ENCODE measurements around the gene ODF4. TPM values are rescaled to one million over a fixed set of nuclear protein-coding genes. Genes with fewer than 3 reads are reported as not detected.

ODF4 gene
- total and polyA plus RNA-seq, 2 of the 13 experiments (the other 11 are each of a cell fraction or from before 2014, with no cell fraction given): not detected

DNA sequence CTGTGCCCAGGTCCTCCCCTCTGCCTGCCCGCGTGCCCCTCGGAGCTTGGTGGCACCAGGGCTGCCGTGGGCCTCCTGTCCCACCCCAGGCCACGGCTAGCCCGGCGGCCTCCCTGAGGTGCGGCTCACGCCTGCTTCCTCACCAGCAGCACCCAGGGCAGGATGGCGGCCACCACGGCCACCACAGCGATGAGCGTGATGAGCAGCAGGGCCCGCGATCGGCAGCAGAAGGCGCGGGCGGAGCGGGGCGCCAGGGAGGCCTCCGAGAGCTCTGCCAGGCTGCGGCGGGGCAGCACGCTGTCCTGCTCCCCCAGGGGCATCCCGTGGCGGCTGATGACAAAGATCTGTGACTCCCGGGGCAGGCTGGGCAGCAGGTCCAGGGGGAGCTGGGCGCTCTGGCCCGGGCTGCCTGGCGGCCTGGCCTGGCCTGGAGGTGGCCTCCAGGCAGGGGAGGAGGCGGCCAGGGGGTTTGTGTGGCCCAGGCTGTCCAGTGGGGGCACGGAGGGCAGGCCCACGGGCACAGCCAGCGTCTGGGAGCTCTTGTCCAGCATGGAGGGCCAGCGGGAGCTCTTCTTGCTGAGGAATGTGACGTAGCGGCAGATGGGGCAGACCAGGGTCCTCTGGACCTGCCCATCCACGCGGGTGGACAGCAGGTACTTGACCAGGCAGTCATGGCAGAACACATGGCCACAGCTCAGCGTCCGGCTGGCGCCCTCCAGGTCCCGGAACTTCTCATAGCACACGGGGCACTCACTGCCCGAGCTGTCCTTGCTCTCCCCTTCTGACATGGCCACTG lies 53.2 kb downstream of the ODF4 start:
- H3K4me2 ChIP-seq (ENCODE audit: low read depth, low read length): no peak overlapping the region
- BruUV-seq (replicated peaks): no TSS peak
- FAIRE-seq (no peak), ATAC-seq (peak; percentile 36), DNase-seq (ENCODE audit: low spot score) (no peak)
- H3K9ac ChIP-seq (ENCODE audit: insufficient read depth, low read depth, low read length): no peak overlapping the region
- no peaks in the 10 kb centered on the region for H3K36me3 ChIP-seq (replicated peaks in 1 of 2; ENCODE audit: control insufficient read depth in 1 of 2, insufficient read depth in 2 of 2, low read length in 2 of 2)
- peaks cover 17% of the 10 kb centered on the region for H3K4me1 ChIP-seq (ENCODE audit: insufficient read depth, low read length)
- H2AFZ ChIP-seq (ENCODE audit: low read length): no peak overlapping the region
- H3K9me3 ChIP-seq (ENCODE audit: low read length): no peaks in the 10 kb centered on the region
- no peaks in the 10 kb centered on the region for H4K20me1 ChIP-seq (ENCODE audit: insufficient read depth, low read length)
- intact Hi-C loops (cut with micrococcal nuclease; ENCODE audit: unreplicated experiment): no loop called here
- peaks cover 0 to 31% of the 10 kb centered on the region in 2 experiments; a peak in 4 of 5 replicates for H3K27me3 ChIP-seq (ENCODE audit: control insufficient read depth in 1 of 2, insufficient read depth in 2 of 2, low read length in 2 of 2)
- no peaks in the 10 kb centered on the region for H3K79me2 ChIP-seq (ENCODE audit: insufficient read depth, low read length)
- ChIA-PET CTCF (ENCODE audit: low intra/inter-chr PET ratio, low total read pairs) (no interaction called here), POLR2A (interaction anchor here (0.9 kb wide), 1 partner anchor 9 kb away, joined by 5 read pairs; no protein-coding TSS in a partner anchor)
- TF ChIP-seq ZNF672 (CRISPR knock-in tag; IDR thresholded peaks at IDR 0.05) (no peak), ZBTB38 (CRISPR knock-in tag; IDR thresholded peaks at IDR 0.05) (0 out of 2 replicates have a peak, but pooled peaks have one; percentile 10)
- TF ChIP-seq, protein P1, sequence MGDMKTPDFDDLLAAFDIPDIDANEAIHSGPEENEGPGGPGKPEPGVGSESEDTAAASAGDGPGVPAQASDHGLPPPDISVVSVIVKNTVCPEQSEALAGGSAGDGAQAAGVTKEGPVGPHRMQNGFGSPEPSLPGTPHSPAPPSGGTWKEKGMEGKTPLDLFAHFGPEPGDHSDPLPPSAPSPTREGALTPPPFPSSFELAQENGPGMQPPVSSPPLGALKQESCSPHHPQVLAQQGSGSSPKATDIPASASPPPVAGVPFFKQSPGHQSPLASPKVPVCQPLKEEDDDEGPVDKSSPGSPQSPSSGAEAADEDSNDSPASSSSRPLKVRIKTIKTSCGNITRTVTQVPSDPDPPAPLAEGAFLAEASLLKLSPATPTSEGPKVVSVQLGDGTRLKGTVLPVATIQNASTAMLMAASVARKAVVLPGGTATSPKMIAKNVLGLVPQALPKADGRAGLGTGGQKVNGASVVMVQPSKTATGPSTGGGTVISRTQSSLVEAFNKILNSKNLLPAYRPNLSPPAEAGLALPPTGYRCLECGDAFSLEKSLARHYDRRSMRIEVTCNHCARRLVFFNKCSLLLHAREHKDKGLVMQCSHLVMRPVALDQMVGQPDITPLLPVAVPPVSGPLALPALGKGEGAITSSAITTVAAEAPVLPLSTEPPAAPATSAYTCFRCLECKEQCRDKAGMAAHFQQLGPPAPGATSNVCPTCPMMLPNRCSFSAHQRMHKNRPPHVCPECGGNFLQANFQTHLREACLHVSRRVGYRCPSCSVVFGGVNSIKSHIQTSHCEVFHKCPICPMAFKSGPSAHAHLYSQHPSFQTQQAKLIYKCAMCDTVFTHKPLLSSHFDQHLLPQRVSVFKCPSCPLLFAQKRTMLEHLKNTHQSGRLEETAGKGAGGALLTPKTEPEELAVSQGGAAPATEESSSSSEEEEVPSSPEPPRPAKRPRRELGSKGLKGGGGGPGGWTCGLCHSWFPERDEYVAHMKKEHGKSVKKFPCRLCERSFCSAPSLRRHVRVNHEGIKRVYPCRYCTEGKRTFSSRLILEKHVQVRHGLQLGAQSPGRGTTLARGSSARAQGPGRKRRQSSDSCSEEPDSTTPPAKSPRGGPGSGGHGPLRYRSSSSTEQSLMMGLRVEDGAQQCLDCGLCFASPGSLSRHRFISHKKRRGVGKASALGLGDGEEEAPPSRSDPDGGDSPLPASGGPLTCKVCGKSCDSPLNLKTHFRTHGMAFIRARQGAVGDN (CRISPR knock-in tag; IDR thresholded peaks at IDR 0.05): 0 out of 2 replicates have a peak, but pooled peaks have one; percentile 15
- TF ChIP-seq, protein P2, sequence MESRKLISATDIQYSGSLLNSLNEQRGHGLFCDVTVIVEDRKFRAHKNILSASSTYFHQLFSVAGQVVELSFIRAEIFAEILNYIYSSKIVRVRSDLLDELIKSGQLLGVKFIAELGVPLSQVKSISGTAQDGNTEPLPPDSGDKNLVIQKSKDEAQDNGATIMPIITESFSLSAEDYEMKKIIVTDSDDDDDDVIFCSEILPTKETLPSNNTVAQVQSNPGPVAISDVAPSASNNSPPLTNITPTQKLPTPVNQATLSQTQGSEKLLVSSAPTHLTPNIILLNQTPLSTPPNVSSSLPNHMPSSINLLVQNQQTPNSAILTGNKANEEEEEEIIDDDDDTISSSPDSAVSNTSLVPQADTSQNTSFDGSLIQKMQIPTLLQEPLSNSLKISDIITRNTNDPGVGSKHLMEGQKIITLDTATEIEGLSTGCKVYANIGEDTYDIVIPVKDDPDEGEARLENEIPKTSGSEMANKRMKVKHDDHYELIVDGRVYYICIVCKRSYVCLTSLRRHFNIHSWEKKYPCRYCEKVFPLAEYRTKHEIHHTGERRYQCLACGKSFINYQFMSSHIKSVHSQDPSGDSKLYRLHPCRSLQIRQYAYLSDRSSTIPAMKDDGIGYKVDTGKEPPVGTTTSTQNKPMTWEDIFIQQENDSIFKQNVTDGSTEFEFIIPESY (CRISPR knock-in tag; IDR thresholded peaks at IDR 0.05): peak; percentile 66; the same call in 1 of the 2 replicates
- TF ChIP-seq, protein P3, sequence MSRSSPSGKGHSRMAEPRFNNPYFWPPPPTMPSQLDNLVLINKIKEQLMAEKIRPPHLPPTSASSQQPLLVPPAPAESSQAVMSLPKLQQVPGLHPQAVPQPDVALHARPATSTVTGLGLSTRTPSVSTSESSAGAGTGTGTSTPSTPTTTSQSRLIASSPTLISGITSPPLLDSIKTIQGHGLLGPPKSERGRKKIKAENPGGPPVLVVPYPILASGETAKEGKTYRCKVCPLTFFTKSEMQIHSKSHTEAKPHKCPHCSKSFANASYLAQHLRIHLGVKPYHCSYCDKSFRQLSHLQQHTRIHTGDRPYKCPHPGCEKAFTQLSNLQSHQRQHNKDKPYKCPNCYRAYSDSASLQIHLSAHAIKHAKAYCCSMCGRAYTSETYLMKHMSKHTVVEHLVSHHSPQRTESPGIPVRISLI (CRISPR knock-in tag; IDR thresholded peaks at IDR 0.05; ENCODE audit: borderline replicate concordance): no peak
- no peak overlapping the region; a peak in 1 of 6 replicates for H3K4me3 ChIP-seq (replicated peaks in 1 of 3; ENCODE audit: insufficient read depth in 1 of 3, low read depth in 2 of 3, low read length in 3 of 3)
- WGBS (ENCODE audit: low lambda C conversion rate): 70% methylated on average over 8 of the region's 46 CpGs
- in situ Hi-C loops (cut with HindIII; ENCODE audit: extremely low pct_ligation_motif_present, low pct_unique_long_range_greater_than_20kb): no loop called here
- H3K27ac ChIP-seq (ENCODE audit: extremely low read length, insufficient read depth, low read length): no peak overlapping the region
